ENCODE measurements around the gene KCMF1.

DNA sequence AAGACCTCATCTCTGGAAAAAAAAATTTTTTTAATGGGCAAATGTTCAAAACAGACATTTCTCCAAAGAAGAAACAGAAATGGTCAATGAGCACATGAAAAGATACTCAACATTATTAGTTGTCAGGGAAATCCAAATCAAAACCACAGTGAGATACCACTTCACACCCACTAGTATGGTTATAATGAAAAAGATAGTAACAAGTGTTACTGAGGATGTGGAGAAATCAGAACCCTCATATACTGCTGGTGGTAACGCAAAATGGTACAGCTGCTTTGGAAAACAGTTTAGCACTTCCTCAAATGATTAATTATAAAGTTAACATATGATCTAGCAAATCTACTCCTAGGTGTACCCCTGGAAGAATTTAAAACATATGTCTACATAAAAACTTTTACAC lies 133.3 kb downstream of the KCMF1 start:
- TF ChIP-seq TAF1 (IDR thresholded peaks at IDR 0.05; ENCODE audit: borderline replicate concordance, low read depth, low read length) (no peak), POLR2AphosphoS5 (IDR thresholded peaks at IDR 0.05; ENCODE audit: low read depth, low read length) (no peak), POLR2A (IDR thresholded peaks at IDR 0.05; ENCODE audit: low read depth, low read length) (no peak)
